Raji (cell line): ENCODE measurements around the gene NHLRC2.

Source experiments
- POLR2A ChIP-seq: IDR thresholded peaks from 2 replicates; pipeline ENCODE4 v1.6.1; 2011; ENCODE audit warnings: low read depth, low read length, control low read depth; ENCODE audit not compliant: insufficient read depth

Gene NHLRC2

GRCh38 chr10:113891476-113891875 is 37.0 kb downstream of the NHLRC2 start:
- no peak for TF ChIP-seq POLR2A

GRCh38 chr10:113893570-113893969 is 39.1 kb downstream of the NHLRC2 start:
- no peak for TF ChIP-seq POLR2A

- TF ChIP-seq POLR2A = no peak
Observed at GRCh38 chr10:113894581-113894980, 40.1 kb downstream of the NHLRC2 start.

- TF ChIP-seq POLR2A = no peak
Observed at GRCh38 chr10:113895018-113895417, 40.6 kb downstream of the NHLRC2 start.

DNA sequence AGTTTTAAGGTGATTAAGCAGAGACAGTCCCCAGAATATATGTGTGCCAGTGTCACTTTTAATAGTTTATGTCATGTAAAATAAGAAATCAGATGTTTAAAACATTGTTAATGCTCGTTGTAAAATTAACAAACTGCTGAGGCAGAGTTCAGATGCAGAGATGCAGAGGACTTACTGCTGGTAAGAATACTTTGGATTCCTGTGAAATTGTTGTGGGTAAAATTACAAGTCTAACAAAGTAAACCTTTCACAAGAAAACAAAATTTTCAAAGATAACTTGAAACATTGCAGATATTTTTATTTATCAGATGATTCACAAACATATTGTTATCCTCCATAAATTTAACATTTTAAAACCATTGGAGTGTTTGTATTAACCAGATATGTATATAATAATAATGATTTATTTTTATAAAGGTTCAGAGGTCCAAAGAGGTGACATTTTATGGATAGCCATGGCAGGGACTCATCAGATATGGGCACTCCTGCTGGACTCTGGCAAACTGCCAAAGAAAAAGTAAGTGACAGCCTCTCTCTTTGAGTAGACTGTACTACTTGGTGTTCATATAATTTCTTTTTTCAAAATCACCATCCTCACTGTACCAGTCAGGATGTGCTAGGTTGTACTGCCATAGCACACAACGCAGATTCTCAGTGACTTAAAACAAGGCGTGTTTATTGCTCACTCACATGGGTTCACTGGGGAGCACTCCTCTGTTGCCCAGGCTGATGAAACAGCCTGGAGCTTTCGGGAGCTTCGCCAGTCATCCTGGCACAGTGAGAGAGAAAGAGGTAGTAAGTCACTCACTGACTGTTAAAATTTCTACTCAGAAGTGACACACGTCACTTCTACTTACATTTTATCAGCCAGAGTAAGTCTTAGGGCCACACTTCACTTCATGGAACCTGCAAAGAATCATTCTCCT is 43.5 kb downstream of the NHLRC2 start:
- no peak for TF ChIP-seq POLR2A

DNA sequence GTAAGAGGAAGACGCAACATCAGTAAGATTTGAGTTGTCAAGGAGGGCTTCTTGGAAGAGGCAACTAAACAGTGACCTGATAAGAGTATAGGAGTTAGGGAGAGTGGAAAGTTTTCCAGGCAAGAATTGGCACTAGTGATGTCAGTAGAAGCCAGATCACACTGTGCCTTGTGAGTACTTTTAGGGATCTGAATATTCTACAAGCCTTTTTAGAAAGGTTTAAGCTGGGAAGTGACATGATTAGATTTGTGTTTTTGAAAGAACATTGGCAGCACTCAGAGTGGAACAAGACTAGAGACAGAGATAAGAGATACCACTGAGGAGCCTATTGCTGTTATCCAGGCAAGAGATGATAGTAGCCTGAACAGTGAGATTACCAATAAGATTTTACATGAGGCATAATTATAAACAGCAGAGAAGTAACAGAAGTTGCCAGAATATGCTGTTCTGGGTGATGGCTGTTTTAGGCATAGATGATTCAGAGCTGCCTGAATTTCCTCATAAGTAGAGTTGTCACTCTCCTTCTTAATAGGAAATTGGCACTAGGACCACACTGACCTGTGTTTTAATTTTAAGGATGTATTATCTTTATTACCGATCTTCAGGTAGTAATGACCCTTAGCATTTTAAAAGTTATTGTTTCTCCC is 45.6 kb downstream of the NHLRC2 start:
- no peak for TF ChIP-seq POLR2A

DNA sequence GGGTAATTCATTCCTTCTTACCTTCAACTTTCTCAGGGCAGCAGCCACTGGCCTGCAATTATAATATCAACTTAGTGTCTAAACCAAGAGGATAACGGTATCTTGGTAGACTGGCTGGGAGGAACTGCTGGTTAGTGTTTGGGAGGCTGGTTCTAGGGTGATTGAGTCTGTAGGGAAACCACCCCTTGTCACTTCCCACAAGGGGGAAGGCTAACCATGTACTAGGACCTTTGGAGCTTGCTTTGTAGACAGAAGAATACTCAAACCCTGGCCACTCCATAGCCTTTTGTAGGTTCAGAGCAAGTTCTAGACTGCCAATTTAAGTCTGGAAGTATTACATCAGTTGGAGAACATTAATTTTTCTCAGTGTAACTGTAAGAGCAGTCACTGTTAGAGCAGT is 51.3 kb downstream of the NHLRC2 start:
- no peak for TF ChIP-seq POLR2A

- no peak for TF ChIP-seq POLR2A
Observed at GRCh38 chr10:113907166-113907565, 52.7 kb downstream of the NHLRC2 start.

GRCh38 chr10:113908236-113908635 is 53.8 kb downstream of the NHLRC2 start:
- no peak for TF ChIP-seq POLR2A

DNA sequence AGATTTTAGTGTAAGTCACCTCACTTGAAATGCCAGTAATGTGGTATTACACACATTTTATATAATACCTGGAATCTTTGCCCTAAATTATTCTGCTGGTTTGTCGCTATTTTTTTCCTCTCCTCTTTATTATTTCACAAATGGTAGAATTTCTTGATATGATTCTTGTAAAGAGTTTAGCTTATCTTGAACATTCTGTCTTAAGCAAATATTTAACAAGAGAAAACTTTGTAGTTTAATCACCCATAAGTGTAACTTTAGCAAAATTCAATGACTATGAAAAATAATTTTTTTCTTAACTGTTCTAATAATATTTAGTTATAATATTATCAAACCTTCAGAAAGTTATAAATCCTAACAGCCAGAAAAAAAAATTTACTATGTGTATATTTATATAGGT is 56.7 kb downstream of the NHLRC2 start:
- no peak for TF ChIP-seq POLR2A

DNA sequence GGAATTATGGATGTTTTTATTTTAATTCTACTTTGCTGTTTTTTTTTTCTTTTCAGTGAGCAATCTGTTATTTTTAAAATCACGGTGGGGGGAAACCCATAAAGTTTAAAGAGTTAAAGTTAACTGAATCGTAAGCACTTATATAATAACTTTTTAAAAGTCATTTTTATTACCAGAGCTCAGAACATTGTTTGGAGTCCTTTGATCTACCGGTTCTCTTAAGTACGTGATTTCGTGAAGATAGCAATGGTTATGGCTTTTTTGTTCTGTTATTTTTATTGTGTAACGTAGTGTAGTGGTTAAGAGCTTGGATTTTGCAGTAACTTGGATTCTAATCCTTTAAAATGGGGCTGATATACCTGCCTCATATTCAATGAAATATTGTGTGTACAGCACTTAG is 57.4 kb downstream of the NHLRC2 start:
- no peak for TF ChIP-seq POLR2A

DNA sequence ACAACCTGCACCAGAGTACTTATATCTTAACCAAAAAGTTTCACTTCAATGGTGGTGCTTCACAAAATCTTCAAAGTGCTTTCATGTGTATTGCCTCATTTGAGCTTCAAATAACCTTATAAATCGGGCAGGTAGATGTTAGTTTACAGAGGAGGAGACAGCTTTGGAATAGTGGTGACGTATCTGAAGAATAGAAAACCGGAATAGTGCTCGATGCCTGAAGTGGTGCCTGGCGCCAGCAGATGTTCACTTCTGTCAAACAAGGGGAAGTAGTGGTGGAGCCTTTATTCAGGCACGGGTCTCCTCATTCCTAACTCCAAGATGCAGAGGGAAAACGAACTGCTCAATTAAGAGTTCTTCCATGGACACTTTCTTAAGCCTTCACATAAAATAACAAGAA is 58.1 kb downstream of the NHLRC2 start:
- no peak for TF ChIP-seq POLR2A

- TF ChIP-seq POLR2A = no peak
Observed at GRCh38 chr10:113914956-113915355, 60.5 kb downstream of the NHLRC2 start.

DNA sequence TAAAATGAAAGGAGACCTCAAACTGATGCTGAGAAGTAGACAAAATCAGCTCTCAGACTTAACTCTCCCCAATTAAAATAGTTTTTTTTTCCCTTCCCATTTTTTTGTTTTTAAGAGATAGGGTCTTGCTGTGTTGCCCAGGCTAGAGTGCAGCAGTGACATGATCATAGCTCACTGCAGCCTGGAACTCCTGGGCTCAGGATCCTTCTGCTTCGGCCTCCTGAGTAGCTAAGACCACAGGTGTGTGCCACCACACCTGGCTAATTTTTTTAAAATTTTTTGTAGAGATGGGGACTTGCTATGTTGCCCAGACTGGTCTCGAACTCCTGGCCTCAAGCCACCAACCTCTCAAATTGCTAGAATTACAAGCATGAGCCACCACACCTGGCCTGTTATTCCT is 61.1 kb downstream of the NHLRC2 start:
- no peak for TF ChIP-seq POLR2A

- no peak for TF ChIP-seq POLR2A
Observed at GRCh38 chr10:113916053-113916452, 61.6 kb downstream of the NHLRC2 start.

GRCh38 chr10:113917636-113918035 is 63.2 kb downstream of the NHLRC2 start:
- no peak for TF ChIP-seq POLR2A
